Mesendoderm (in vitro differentiated cells): ENCODE measurements around the gene MB21D2.

ENCODE experiments used
- DNase-seq: peaks from one replicate; pipeline ENCODE4 v3.0.0; 2013
- H2AK5ac ChIP-seq: 2 replicates; pipeline ENCODE4 v1.6.1; 2013; ENCODE audit warnings: low read length, inconsistent platforms
- H2BK120ac ChIP-seq: 2 replicates; pipeline ENCODE4 v1.6.1; 2013; ENCODE audit warnings: low read depth, mild to moderate bottlenecking, low read length, moderate library complexity, mixed read lengths
- H2BK15ac ChIP-seq: replicated peaks from 2 replicates; pipeline ENCODE4 v1.6.1; 2013; ENCODE audit warnings: low read depth, mild to moderate bottlenecking, moderate library complexity
- H2BK5ac ChIP-seq: 2 replicates; pipeline ENCODE4 v1.6.1; 2013; ENCODE audit warnings: low read length, inconsistent platforms
- H3K18ac ChIP-seq: 2 replicates; pipeline ENCODE4 v1.6.1; 2013; ENCODE audit warnings: mild to moderate bottlenecking, low read length, mixed read lengths
- H3K23ac ChIP-seq: one replicate; pipeline ENCODE4 v1.6.1; 2013; ENCODE audit warnings: low read length
- H3K27ac ChIP-seq: 2 replicates; pipeline ENCODE4 v1.5.1; 2013; ENCODE audit warnings: low read depth, mild to moderate bottlenecking, inconsistent platforms, low read length, moderate library complexity
- H3K27me3 ChIP-seq: 2 replicates; pipeline ENCODE4 v1.6.1; 2013; ENCODE audit warnings: low read length, control low read depth, mild to moderate bottlenecking, inconsistent platforms; ENCODE audit not compliant: insufficient read depth, poor library complexity
- H3K36me3 ChIP-seq: 2 replicates; pipeline ENCODE4 v1.6.1; 2013; ENCODE audit warnings: low read length, inconsistent platforms; ENCODE audit not compliant: control insufficient read depth, insufficient read depth
- H3K4ac ChIP-seq: one replicate; pipeline ENCODE4 v1.6.1; 2013; ENCODE audit warnings: low read depth, mild to moderate bottlenecking, low read length, moderate library complexity
- H3K4me1 ChIP-seq: 2 replicates; pipeline ENCODE4 v1.6.1; 2013; ENCODE audit warnings: low read depth, low read length, inconsistent platforms; ENCODE audit not compliant: control insufficient read depth
- H3K4me2 ChIP-seq: 2 replicates; pipeline ENCODE4 v1.6.1; 2013; ENCODE audit warnings: low read length
- H3K4me3 ChIP-seq: 2 replicates; pipeline ENCODE4 v1.5.1; 2013; ENCODE audit warnings: mild to moderate bottlenecking, low read length
- H3K56ac ChIP-seq: one replicate; pipeline ENCODE4 v1.6.1; 2013; ENCODE audit warnings: low read length
- H3K79me1 ChIP-seq: 2 replicates; pipeline ENCODE4 v1.6.1; 2013; ENCODE audit warnings: low read length, inconsistent platforms
- H3K79me2 ChIP-seq: 2 replicates; pipeline ENCODE4 v1.6.1; 2013; ENCODE audit warnings: mild to moderate bottlenecking, low read length; ENCODE audit not compliant: control insufficient read depth, insufficient read depth
- H3K9ac ChIP-seq: 2 replicates; pipeline ENCODE4 v1.6.1; 2013; ENCODE audit warnings: low read length, inconsistent platforms
- H4K5ac ChIP-seq: one replicate; pipeline ENCODE4 v1.6.1; 2013; ENCODE audit warnings: low read length
- H4K8ac ChIP-seq: one replicate; pipeline ENCODE4 v1.6.1; 2013; ENCODE audit warnings: low read depth, mild to moderate bottlenecking, control low read depth, low read length, moderate library complexity
- WGBS: extraction: QIAGEN DNeasy Blood & Tissue Kit; methylation state at CpG from one replicate; pipeline ENCODE4 v1.1.7; 2013; ENCODE audit warnings: low lambda C conversion rate, missing lambda C conversion rate; ENCODE audit not compliant: insufficient coverage; ENCODE audit errors: extremely low coverage; 5-methylcytosine and 5-hydroxymethylcytosine counted together

MB21D2 gene

DNA sequence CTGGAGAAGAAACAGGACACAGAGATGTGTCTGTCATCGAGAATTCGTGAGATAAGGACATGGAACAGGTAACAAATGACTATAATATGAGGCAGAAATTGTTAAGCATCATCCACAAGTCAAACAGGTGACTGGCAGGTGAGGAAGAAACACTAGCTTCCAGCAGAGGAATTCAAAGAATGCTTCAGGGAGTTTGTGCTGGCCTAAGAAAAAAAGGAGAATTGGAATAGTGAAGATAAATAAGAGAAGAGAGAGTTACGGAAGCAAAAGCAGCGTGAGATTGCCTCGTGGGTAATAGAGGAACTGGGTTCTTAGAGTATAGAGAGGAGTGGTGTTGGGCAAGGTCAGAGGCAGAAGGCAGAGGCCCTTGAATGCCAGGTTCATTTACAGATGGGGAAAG lies 167.5 kb downstream of the MB21D2 start:
- no peak overlapping the region for H2BK5ac ChIP-seq
- peaks cover 17% of the 10 kb centered on the region for H3K4me1 ChIP-seq
- no peak overlapping the region for H2BK15ac ChIP-seq
- no peak overlapping the region for H3K18ac ChIP-seq
- WGBS, result no CpG with 5 or more reads among the region's 5 CpGs
- H3K56ac ChIP-seq, result no peak overlapping the region
- no peak overlapping the region for H3K4ac ChIP-seq
- no peaks in the 10 kb centered on the region for H3K27me3 ChIP-seq
- H3K27ac ChIP-seq, result no peak overlapping the region
- H3K4me2 ChIP-seq, result no peak overlapping the region
- H3K4me3 ChIP-seq, result no peak overlapping the region
- no peaks in the 10 kb centered on the region for H3K36me3 ChIP-seq
- H2AK5ac ChIP-seq, result no peak overlapping the region
- no peak for DNase-seq
- no peaks in the 10 kb centered on the region for H3K79me1 ChIP-seq
- no peak overlapping the region for H2BK120ac ChIP-seq
- H3K79me2 ChIP-seq, result no peaks in the 10 kb centered on the region
- H4K5ac ChIP-seq, result no peak overlapping the region
- no peak overlapping the region for H4K8ac ChIP-seq
- H3K9ac ChIP-seq, result no peak overlapping the region
- H3K23ac ChIP-seq, result no peak overlapping the region

DNA sequence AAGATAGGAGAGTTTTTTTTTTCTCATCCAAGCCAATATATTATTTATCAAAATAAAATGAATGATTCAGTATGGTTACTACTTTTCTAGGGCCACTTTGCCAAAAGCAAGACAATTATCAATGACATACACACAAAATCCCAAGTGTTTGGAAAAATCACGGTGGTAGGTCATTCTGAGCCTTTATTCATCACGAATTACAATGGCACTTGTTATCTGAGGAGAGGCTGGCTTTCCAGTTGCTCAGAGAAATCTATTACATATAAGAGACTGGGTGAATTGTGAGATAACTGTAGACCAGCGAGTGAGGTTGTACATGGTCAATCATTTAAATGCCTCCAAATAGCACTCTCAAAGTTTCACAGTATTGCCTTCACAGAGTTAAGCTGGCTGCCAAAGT lies 169.9 kb downstream of the MB21D2 start:
- H2BK15ac ChIP-seq, result no peak overlapping the region
- no peak overlapping the region for H2BK120ac ChIP-seq
- no peak overlapping the region for H3K4me3 ChIP-seq
- no peak overlapping the region for H3K4ac ChIP-seq
- H3K27ac ChIP-seq, result no peak overlapping the region
- no peak for DNase-seq
- peak overlapping the region; percentile 42 for H3K56ac ChIP-seq
- H4K5ac ChIP-seq, result no peak overlapping the region
- peaks cover 15% of the 10 kb centered on the region for H3K4me1 ChIP-seq
- no peaks in the 10 kb centered on the region for H3K27me3 ChIP-seq
- peak overlapping the region; percentile 40 for H3K18ac ChIP-seq
- H3K36me3 ChIP-seq, result no peaks in the 10 kb centered on the region
- no peak overlapping the region for H2AK5ac ChIP-seq
- H3K23ac ChIP-seq, result no peak overlapping the region
- no peaks in the 10 kb centered on the region for H3K79me1 ChIP-seq
- no peak overlapping the region for H3K9ac ChIP-seq
- H3K4me2 ChIP-seq, result no peak overlapping the region
- H2BK5ac ChIP-seq, result peak overlapping the region; percentile 87
- no peaks in the 10 kb centered on the region for H3K79me2 ChIP-seq
- no peak overlapping the region for H4K8ac ChIP-seq
- no CpG with 5 or more reads among the region's 3 CpGs for WGBS

DNA sequence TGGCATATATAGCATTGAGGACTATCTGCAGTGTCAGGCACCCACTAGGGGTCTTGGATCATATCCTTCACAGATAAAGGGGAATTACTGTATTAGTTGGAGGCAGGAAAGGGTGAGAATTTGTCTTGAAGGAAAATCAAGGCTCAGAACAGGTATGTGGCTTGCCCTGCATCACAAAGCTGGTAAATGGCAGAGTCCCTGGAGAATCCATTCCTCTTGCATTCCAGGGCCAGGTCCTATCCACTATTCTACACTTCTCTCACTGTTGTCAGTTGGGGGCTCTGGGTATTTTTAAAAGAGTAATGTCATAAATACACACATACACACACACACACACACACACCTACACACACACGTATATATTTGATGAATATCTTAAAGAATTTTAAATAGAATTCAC lies 170.5 kb downstream of the MB21D2 start:
- Histone ChIP-seq H2AK5ac (peak overlapping the region; percentile 43), H3K27me3 (no peaks in the 10 kb centered on the region), H3K79me2 (no peaks in the 10 kb centered on the region), H3K4me3 (no peak overlapping the region), H3K23ac (no peak overlapping the region), H2BK120ac (no peak overlapping the region), H3K18ac (no peak overlapping the region), H3K9ac (no peak overlapping the region), H3K4me1 (peaks cover 15% of the 10 kb centered on the region), H2BK15ac (no peak overlapping the region), H3K4ac (no peak overlapping the region), H4K8ac (no peak overlapping the region), H2BK5ac (no peak overlapping the region), H4K5ac (no peak overlapping the region), H3K36me3 (no peaks in the 10 kb centered on the region), H3K79me1 (no peaks in the 10 kb centered on the region), H3K27ac (no peak overlapping the region), H3K4me2 (no peak overlapping the region), H3K56ac (no peak overlapping the region)
- DNase-seq, result peak; percentile 46
- WGBS, result no CpG with 5 or more reads among the region's 1 CpG
